Activated CD4-positive, alpha-beta T cell treated with anti-CD3 and anti-CD28 coated beads, Interleukin-2, amount 50 U/mL, for 24 hours (primary cell): ENCODE data around the gene SLC12A2.

Experiments used
- DNase-seq, 2 donors: peaks; one replicate each; pipeline ENCODE4 v3.0.0-alpha.2; 2020; ENCODE audit warnings: low read depth in 1 of 2, low spot score in 1 of 2

The SLC12A2 gene

DNA sequence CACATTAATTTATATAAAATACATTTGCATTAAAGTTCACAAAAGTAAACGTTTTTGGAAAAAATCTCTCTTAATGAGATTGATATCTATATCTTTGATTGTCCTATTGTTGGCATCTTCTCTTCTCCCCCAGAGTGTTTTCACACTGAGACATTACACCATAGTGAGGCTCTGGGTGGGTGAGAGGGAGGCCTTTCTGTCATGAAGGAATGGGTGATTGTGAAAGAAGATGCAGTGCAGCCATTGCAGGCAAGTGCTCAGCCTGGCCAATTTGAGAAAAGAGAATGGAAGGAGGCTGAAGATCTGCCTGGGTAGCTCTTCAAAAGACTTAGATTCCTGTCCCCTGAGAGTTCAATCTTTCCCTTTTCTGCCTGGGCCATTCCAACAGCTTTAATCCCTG, 140.8 kb downstream of the SLC12A2 start:
- no peak for DNase-seq

DNA sequence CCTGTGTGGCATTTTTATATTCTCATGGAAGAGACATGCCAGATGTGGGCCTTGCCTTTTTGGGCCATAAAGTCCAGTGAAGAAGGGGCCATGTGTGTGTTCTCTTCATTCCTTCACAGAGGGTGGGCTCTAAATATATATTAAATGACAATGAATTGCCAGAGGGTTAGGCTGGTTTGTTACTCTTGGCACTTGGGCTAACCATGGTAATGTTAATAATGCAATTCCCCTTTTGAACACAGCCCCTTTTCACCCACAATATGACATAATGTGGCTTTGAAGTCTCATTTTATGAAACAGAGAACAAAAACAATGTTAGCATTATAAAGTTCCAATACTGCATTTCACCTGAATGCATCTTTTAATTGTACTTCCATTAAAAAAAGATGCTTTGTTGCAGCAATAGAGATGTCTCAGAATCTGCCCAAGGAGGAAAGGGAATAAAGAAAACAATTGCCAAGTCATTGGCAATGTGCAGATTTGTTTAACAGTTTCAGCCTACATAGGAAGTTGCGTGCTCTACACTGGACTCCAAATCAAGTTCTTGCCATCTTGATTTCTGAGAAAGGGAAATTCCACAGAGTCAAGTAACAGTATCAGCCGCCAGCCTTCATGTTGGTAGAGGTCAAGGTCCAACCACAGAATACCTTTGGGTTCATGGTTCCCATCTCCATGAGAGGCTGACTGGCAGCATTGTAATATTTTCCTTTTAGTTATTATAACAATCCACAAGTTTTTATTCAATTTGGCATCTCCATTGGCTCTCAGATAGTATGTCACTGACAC, 141.9 kb downstream of the SLC12A2 start:
- DNase-seq: no peak

DNA sequence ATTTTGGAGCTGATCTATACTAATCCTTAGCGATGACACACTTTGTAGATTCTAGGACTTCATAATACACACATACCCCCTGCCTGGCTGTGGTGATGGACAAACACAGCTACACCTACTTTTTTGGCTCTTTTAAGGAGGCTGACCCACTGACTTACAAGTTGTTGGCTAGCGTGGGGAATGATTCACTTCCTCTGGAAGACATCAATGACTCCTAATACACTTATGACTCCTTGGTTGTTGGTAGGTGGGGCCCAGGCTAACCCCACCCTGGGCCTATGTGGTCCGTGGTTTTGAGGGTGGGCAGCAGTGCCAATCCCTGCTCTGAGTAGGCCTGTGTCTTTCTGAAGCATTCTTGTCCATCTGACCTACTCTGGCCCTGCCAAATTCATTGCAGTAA, 144.4 kb downstream of the SLC12A2 start:
- no peak for DNase-seq

- DNase-seq: no peak
Measured at GRCh38 chr5:128228521-128228920, 145.0 kb downstream of the SLC12A2 start.

DNA sequence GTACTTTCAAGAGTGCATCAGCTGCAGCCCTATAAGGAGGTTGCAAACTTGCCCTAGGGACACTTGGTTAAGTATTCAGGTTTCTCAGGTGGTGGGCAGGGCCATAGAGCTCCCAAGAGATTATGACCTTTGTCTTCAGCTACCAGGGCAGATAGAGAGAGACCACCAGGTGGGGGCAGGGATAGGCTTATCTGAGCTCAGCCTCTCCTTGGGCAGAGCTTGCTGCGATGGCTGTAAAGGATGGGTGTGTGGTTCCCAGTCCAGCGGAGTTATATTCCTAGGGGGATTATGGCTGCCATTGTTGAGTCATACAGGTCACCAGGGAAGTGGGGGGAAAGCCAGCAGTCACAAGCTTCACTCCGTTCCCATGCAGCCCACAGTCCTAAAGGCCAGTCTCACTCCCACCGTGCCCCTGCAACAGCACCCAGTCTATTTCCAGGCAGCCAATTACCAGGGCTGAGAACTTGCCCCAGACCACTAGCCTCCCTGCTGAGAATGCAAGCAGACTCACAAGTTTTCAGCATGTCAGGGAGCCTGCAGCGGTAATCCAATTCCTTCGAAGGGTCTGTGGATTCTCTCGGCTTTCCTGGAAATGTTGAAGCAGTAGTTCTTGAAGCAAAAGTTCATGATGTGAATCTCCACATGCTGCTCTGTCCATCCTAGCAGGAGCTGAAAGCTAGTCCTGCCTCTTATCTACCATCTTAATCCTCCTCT, 151.5 kb downstream of the SLC12A2 start:
- no peak for DNase-seq

DNA sequence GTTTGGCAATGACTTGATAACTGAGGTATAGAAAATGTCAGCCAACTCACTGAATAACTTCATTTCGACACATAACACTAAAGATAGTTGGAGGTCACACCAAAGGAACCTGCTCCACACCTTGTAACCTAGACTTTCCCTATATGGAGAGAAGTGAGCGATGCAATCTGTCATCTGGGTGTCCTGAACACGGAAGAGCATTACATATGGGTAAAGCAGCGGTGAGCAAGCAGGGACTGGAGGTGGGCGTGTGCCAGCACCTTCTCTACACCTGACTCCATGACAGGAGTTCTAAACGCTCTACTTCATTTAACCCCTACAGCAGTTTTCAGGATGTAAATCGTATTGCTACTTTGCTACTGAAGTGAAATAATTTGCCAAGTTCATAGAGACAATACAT, 152.8 kb downstream of the SLC12A2 start:
- no peak for DNase-seq

- DNase-seq: no peak
Measured at GRCh38 chr5:128237000-128237399, 153.4 kb downstream of the SLC12A2 start.

GRCh38 chr5:128237546-128237945, 154.0 kb downstream of the SLC12A2 start:
- DNase-seq: no peak
